Fibroblast of the aortic adventitia (primary cell): ENCODE data around the gene ANGPTL2. TPM values are rescaled to one million over a fixed set of nuclear protein-coding genes. Genes with fewer than 3 reads are reported as not detected.

ENCODE experiments used
- DNase-seq: peaks from one replicate; pipeline ENCODE4 v3.0.0-alpha.2; 2010; ENCODE audit warnings: low read depth
- H3K4me3 ChIP-seq: 2 replicates; pipeline ENCODE4 v1.5.1; 2011; ENCODE audit warnings: low read depth, mild to moderate bottlenecking, control low read depth, low read length, moderate library complexity
- total RNA-seq: library from RNA; depleted of rRNA; stranded (reverse); fragments of >200 nt; gene quantifications from 2 replicates; pipeline ENCODE4 v1.2.3, GENCODE V29; 2012; ENCODE audit warnings: low replicate concordance
- TF ChIP-seq, protein P1 (sequence below): IDR thresholded peaks from 2 replicates; pipeline ENCODE4 v1.5.1; 2011; ENCODE audit warnings: mild to moderate bottlenecking, low read length, control low read depth, inconsistent platforms; ENCODE audit not compliant: insufficient read depth

Gene ANGPTL2
- total RNA-seq, 1 donor: 41.0 TPM

DNA sequence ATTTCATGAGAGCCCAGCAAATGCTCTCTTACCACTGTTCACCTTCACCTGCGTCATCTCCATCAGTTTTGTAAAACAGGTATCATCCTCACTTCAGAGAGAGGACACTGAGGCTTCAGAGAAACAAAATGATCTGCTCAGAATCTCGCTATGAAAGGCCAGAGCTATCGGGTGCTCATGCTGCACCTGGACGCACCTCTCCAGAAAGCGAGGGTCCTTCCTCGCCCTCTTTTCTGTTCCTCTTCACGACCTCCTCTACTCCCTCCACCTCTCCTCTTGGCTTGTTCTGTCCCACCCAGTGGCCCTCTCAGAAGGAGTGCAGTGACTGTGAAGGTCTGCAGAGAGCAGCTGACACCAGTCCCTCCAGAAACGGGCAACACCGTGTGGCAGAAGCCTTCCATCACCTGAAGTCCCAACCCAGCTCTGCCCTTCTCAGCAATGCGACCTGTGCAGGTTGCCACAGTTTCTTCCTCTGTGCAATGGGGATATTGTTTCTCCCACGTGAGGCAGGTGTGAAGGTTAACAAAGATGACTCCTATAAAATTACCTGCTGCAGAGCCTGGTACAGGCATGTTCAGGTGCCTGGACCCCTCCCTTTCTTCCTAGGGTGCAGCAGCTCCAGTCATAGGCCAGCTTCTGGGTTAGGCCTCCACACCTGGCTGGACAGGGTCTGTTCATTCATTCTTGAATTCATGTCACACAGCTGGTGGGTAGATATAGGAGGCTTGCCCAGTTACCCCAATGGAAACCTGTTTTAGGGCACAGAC lies 45.3 kb upstream of the ANGPTL2 start:
- TF ChIP-seq, protein P1, sequence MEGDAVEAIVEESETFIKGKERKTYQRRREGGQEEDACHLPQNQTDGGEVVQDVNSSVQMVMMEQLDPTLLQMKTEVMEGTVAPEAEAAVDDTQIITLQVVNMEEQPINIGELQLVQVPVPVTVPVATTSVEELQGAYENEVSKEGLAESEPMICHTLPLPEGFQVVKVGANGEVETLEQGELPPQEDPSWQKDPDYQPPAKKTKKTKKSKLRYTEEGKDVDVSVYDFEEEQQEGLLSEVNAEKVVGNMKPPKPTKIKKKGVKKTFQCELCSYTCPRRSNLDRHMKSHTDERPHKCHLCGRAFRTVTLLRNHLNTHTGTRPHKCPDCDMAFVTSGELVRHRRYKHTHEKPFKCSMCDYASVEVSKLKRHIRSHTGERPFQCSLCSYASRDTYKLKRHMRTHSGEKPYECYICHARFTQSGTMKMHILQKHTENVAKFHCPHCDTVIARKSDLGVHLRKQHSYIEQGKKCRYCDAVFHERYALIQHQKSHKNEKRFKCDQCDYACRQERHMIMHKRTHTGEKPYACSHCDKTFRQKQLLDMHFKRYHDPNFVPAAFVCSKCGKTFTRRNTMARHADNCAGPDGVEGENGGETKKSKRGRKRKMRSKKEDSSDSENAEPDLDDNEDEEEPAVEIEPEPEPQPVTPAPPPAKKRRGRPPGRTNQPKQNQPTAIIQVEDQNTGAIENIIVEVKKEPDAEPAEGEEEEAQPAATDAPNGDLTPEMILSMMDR: no peak
- DNase-seq: no peak
- no peak overlapping the region for H3K4me3 ChIP-seq

GRCh38 chr9:127166651-127167524 lies 44.5 kb upstream of the ANGPTL2 start:
- no peak overlapping the region for H3K4me3 ChIP-seq
- DNase-seq: peak; percentile 54
- TF ChIP-seq, protein P1: no peak

- TF ChIP-seq, protein P1: no peak
- DNase-seq: no peak
- no peak overlapping the region for H3K4me3 ChIP-seq
Measured at GRCh38 chr9:127166111-127166510, 43.7 kb upstream of the ANGPTL2 start.

GRCh38 chr9:127165116-127165515 lies 42.7 kb upstream of the ANGPTL2 start:
- TF ChIP-seq, protein P1: no peak
- no peak overlapping the region for H3K4me3 ChIP-seq
- no peak for DNase-seq

- H3K4me3 ChIP-seq: no peak overlapping the region
- DNase-seq: peak; percentile 66
- TF ChIP-seq, protein P1: no peak
Measured at GRCh38 chr9:127163409-127163808, 41.0 kb upstream of the ANGPTL2 start.

GRCh38 chr9:127162864-127163365 lies 40.5 kb upstream of the ANGPTL2 start:
- no peak for DNase-seq
- H3K4me3 ChIP-seq: no peak overlapping the region
- TF ChIP-seq, protein P1: no peak
